ENCODE results near the gene LSM10. TPM values are rescaled to one million over a fixed set of nuclear protein-coding genes. Genes with fewer than 3 reads are reported as not detected.

LSM10 gene
- total RNA-seq, 1 donor from 2014 or later, result 44.8 TPM

DNA sequence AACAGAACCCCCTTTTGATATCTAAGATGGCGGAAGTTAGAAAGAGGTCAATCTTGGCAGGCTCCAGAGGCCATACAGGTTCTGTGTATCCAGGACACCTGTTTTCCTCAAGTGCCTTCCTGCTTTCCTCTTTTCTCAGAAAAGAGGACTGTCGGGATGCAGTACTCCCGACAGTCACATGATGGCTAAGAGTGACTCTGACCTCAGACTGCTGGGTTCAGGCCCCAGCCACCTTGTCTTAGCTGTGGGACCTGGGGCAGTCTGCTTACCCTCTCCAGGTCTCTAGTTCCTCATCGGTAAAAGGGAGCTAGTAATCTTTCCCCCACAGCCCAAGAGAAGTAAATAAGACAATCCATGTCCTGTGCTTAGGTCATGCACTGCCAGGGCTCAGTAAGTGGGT lies 41.9 kb downstream of the LSM10 start:
- intact Hi-C loops (cut with micrococcal nuclease), result no loop called here

DNA sequence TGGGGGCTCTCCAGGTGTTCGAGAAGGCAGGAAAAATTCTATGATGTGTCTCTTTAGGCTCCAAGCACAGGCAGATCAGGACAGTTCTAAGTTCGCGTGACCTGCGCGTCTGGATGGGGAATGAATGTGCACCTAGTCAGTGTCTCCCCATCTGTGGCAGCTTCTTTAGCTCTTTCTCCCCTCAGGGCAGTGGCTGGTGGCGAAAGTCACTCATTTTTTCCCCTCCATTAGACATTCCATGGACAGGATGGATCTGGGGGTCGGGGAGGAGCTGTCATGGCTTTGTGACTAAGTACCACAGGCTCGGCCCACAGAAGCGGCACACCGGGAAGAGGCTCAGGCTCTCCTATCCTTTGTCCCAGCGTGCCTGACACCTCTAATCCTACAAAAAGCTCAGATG lies 43.2 kb downstream of the LSM10 start:
- intact Hi-C loops (cut with micrococcal nuclease), result no loop called here

DNA sequence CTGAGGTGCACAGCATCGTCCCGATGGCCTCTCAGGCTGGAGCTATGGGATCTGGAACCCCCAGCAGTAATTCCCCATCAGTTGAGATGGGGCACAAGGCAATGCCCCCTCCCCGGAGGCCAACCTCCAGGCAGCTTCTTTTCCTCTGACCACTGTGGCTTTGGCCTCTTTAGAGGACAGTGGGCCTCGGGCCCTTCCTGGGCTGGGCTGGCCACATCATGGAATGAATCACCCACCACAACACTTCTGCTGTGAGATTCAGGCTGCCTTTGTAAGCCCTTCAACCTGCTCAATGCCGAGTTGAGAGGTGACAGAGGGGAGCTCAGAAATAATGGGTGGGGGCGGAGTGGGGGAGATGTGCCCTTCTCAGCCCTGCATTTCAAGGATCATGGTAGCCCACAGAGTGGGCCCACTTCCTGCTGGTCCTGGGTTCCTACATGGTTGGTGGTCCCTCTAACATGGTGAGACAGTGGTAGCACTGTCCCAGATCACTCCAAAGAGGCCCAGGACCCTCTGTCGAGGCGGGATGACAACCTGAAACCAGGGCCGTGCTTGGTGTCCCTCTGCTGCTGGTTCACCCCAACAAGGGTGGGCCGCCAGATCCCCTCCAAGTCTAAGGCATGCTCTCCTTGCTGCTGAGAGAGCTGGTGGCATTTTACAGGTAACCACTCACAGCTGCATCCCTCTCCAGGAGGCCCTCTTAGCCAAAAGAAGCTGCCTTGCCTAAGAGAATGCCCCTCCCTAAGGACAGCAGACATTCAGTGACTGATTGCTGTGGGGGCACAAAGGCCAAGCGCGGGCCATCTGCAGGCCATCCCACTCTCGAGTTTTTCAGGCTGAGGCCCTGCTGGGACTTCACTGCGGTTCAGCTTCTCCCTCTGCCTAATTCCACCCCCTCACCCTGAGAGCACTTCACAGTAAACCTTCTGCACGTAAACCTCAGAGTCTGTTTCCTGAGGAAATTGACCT lies 44.5 kb downstream of the LSM10 start:
- intact Hi-C loops (cut with micrococcal nuclease), result no loop called here

DNA sequence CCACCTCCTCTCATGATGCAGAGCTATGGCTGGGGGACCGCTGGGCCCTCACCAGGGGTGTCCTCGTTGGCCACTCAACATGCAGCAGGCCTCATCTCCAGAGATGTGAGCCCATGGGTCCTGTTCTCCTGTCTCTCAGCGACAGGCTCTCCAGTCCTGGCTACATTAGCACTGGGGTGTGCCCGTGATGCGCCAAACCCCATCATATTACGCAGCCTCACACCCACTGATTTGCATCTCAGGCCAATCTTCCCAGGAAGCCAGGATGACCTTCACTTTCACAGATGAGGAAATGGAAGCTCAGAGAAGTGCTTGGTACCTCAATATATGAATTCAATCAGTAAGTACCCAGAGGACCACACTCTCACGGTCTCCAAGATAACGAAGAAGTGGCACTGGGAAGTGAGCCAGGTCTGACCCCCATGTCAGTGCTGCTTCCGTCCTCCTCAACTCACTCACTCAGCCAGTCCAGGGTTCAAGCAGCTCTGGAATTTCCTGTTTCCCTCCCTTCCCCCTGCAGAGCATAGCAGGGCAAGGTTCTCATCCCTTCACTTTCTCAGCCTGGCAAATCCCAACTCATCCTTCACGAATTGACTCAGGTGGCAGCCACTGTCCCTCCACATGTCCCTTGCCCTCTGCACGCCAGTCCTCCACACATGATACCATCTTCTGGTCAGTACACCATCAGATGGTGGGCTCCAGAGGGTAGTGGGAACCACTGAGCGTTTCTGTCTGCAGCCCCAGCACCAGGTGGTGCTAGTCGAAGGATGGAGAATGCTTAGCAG lies 45.4 kb downstream of the LSM10 start:
- intact Hi-C loops (cut with micrococcal nuclease), result no loop called here

DNA sequence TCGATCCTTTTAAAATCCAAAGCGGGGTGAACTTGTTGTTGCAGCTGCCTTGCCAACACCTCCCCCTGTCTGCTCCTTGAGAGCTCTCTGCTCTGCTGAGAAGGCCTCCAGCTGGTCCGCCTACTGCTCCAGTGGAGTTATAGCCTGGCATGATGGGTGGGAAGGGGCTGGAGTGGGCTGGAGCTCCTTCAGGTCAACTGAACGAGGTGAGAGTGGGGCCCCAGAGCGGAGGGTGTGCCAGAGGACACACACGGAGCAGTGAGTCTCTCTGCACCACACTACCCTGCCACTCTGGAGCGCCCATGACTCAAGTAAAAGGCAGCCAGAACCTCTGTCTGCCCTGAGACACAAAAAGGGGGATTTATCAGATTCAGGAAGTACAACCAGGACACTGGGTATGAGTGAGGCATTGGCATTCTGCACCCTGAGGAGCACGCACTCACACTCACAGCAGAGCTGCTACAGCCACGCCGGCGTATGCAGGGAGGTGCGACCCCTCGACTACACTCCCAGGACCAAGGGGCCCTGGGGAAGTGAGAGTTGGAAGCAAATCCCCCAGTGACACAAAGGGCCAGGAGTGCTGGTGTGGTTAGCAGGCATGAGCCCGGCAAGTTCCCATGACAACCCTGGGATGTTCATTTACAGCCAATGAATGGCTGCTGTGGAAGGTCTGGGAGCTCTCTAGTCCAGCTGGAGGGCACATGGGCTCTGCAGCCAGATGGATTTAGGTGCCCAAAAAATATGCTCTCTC lies 46.3 kb downstream of the LSM10 start:
- intact Hi-C loops (cut with micrococcal nuclease), result no loop called here

DNA sequence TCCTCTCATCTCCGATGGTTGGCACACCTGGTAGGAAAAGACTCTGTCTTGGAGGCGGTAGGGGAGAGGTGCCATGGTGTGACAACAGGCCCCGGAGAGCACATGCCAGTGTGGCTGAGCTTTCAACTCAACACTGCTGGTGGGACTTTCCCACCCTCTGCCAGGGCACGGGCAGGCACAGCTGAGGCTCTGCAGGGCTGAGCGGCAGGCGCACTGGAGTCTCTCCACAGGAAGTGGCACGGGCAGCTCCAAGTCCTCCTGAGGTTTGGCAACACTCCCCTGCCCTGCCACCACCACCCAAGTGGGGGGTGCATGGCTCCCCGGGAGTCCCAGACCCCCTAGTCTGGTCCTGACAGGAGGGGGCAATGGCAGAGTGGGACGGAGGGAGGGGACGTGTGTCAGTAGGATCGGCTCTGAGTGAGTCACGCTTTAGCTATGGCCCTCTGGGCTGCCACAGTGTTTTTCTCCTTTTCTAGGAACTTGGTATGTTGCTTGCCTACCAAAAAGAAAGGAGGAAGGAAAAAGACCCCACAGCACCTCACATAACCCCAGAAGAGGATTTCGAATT lies 47.0 kb downstream of the LSM10 start:
- intact Hi-C loops (cut with micrococcal nuclease), result no loop called here

DNA sequence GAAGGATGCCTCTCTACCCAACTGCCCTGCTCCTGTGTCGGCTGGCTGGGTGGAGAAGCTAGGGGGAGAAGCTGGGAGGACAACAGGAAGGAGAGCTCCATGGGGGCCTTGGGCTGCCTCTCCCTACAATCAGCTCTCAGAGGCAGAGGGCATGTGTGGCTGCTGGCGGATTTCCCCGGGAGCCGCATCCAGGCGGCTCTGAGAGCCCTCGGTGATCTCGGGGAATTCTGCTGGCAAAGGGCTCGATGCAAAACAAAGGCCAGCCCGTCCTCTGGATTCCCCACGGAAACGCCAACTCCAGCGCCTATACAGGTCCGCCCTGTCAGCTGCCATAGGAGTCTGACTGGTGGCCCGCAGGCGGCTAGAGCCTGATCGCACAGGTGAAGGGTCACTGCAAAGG lies 47.9 kb downstream of the LSM10 start:
- intact Hi-C loops (cut with micrococcal nuclease), result no loop called here

DNA sequence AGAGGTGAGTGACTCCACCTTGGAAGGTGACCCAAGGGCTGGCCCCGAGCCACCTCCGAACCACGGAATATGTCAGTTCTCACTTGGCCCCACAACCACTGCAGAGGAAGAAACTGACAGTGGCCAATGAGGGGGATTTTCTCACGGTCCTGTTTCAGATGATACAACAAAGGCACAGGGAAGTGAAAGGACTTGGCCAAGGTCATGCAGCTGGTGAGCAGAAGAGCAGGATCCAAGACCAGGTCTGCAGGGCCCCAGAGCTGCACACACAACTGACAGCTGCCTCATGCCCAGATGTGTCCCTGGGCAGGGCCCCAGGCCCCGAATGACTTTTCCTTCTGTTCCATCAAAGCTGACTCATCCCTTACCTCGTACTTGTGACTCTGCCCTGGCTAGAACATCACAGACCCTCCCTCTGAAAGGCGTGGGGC lies 48.5 kb downstream of the LSM10 start:
- intact Hi-C loops (cut with micrococcal nuclease), result no loop called here

DNA sequence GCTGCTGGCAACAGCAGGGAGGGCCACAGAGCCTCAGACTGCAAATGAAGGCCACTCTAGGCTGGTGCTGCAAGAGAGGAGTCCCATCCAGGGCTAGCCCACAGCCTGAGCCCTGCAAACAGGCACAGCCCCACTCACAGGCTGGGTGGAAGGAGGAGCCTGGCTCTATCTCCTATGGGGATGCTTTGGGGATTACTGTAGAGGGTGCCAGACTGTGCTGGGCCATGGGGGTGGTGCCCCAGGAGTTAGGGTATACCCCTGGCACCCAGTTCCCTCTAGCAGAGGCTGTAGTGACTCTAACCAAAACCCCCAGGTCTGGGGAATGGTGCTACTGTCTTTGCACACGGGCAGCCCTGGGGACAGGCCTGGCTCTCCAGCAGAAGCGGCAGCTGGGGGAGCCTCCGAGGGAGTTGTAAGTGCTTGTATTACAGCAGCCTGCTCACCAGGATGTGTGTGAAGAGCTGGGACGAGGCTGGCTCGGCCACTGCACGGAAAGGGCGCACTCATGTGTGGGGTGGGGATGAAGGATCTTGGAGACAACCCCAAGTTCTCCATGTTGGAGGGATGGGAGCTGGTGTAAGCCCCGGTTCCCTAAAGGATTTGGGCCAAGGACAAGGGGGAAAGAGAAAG lies 50.9 kb downstream of the LSM10 start:
- intact Hi-C loops (cut with micrococcal nuclease), result no loop called here

DNA sequence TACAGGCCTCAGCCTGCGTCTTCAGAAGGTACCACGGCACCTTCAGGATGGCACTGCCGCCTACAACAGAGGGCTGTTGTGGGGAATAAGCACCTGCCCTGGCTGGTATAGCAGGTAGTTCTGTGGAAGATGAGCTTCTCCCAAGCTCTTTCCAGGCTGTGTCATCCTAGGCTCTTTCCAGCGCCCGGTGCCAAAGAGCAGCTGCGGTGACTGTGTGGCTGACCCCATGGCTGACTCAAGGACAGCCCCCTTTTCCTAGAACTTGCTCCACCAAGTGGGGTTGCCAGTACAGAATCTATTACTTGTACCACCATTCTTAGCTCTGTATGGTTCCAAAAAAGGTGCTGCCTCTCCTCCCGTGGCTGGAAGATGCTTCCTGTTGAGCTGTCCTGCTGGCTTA lies 52.4 kb downstream of the LSM10 start:
- intact Hi-C loops (cut with micrococcal nuclease), result no loop called here

DNA sequence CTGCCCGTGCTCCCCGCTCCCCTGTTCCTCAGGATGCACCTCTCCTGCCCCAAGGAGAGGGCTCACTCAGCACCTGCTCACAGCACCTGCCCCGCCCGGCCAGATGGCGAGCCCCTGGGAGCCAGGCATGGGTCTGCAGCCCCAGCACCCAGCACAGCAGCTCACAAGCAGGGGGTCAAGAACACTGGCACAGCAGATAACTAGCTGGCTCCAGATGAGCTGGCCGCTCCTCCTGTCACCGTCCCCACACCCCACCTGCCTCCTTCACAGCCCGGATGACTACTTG lies 53.4 kb downstream of the LSM10 start:
- intact Hi-C loops (cut with micrococcal nuclease), result no loop called here

DNA sequence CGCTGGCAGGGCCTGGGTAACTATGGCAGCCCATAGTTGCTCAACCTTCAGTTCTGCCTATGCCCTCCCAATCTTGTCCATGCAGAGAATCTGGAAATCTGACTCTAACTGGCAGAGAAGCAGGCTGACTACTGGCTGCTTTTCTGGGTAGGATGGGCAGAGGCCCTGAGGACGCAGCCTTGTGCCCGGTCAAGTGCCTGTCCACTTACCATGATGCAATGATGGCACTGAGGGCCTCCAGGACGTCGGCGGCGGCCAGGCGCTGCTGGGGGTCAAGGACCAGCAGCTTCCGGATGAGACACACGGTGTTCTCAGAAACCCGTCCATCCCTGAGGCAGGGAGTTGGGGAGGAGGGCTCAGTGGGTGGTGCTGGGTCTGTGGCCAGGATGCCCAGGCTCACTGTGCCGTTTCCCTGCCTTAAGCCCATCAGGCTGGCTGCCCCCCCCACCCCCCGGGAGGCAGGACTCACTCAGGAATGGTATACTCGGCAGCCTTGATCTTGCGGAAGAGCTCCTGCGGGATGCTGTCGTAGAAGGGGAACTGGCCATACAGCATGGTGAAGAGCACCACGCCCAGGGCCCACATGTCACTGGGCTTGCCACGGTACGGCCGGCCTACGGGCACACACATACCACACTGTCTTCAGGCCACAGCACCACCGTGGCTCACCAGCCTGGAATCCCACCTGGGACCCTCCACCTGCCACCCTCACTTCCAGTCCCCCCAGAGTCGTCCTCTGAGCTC lies 53.9 kb downstream of the LSM10 start:
- intact Hi-C loops (cut with micrococcal nuclease), result loop anchor here (1.0 kb wide), 1 partner anchor 76 kb away; no protein-coding TSS in a partner anchor

Other genes with a start within 250 kb of the LSM10 start
- gene TRAPPC3, start 248.4 kb downstream of the LSM10 start, total RNA-seq, result 61.7 and 63.6 TPM in 2 replicates
- gene MAP7D1, start 241.7 kb downstream of the LSM10 start, total RNA-seq, result 212 TPM in 2 replicates
- 147 and 152 TPM in 2 replicates for gene THRAP3, start 173.5 kb downstream of the LSM10 start, total RNA-seq
- 6.7 and 7.6 TPM in 2 replicates for gene SH3D21, start 91.5 kb downstream of the LSM10 start, total RNA-seq
- gene EVA1B, start 74.3 kb downstream of the LSM10 start, total RNA-seq, result 8.3 and 9.0 TPM in 2 replicates
- gene STK40, start 12.0 kb downstream of the LSM10 start, total RNA-seq, result 48.7 and 52.8 TPM in 2 replicates
- gene OSCP1, start 52.5 kb upstream of the LSM10 start, total RNA-seq, result 0.82 and 0.89 TPM in 2 replicates
- gene MRPS15, start 66.5 kb upstream of the LSM10 start, total RNA-seq, result 97.6 and 101 TPM in 2 replicates
- 0.93 and 1.2 TPM in 2 replicates for gene CSF3R, start 85.0 kb upstream of the LSM10 start, total RNA-seq